Thyroid gland (tissue), 4 donors: ENCODE data around the gene APOO. TPM values are rescaled to one million over a fixed set of nuclear protein-coding genes. Genes with fewer than 3 reads are reported as not detected.

ENCODE experiments used
- DNase-seq, 2 donors: peaks; one replicate each; pipeline ENCODE4 v3.0.0-alpha.2; 2019
- H3K27ac ChIP-seq, 3 donors: fragments of 200-600 bp; sonication (generic); 1 replicate in 2 of 3; 2 replicates in 1 of 3; pipeline ENCODE4 v1.5.1; 2016 to 2019; ENCODE audit warnings: mild to moderate bottlenecking in 1 of 3, moderate library complexity in 1 of 3
- H3K27me3 ChIP-seq: fragments of 200-600 bp; sonication (generic); one replicate; pipeline ENCODE4 v1.5.1; 2019
- H3K36me3 ChIP-seq, 2 donors: fragments of 200-600 bp; sonication (generic); one replicate each; pipeline ENCODE4 v1.5.1; 2016 to 2019
- H3K4me1 ChIP-seq, 2 donors: fragments of 200-600 bp; sonication (generic); one replicate each; pipeline ENCODE4 v1.5.1; 2017 to 2019
- H3K4me3 ChIP-seq, 3 donors: fragments of 200-600 bp; sonication (generic); replicated peaks in 1 of 3; 1 replicate in 2 of 3; 2 replicates in 1 of 3; pipeline ENCODE4 v1.5.1; 2016; ENCODE audit warnings: mild to moderate bottlenecking in 1 of 3
- H3K9me3 ChIP-seq: fragments of 200-600 bp; sonication (generic); one replicate; pipeline ENCODE4 v1.5.1; 2017
- POLR2A ChIP-seq, 2 donors: fragments of 450-650 bp; IDR thresholded peaks; one replicate each; pipeline ENCODE4 v1.6.1; 2017; ENCODE audit warnings: antibody characterized with exemption in 2 of 2, mild to moderate bottlenecking in 2 of 2, moderate library complexity in 1 of 2
- WGBS, 2 donors: methylation state at CpG; one replicate each; pipeline ENCODE4 v1.1.5; 2017; 5-methylcytosine and 5-hydroxymethylcytosine counted together
- intact Hi-C: fragments of 100-400 bp; cut with DNase I; formaldehyde crosslinking; loops from one replicate; pipeline ENCODE4 v1.15.1; 2023
- total RNA-seq, 4 donors: library from RNA; depleted of rRNA; stranded (reverse); fragments of >200 nt; gene quantifications; one replicate each; pipeline ENCODE4 v1.2.3, GENCODE V29; 2016
- TF ChIP-seq, protein P1 (sequence below), 6 experiments: fragments of 200-600 bp in 3 of 6; fragments of 450-650 bp in 3 of 6; sonication (generic) in 3 of 6; IDR thresholded peaks; one replicate each; pipeline ENCODE4 v1.5.1; 2016 to 2019; ENCODE audit warnings: antibody characterized with exemption in 6 of 6, mild to moderate bottlenecking in 2 of 6, inconsistent platforms in 1 of 6, moderate library complexity in 1 of 6

APOO gene
- total RNA-seq, 4 donors from 2014 or later: 12.6 to 34.8 (median 22.5) TPM

DNA sequence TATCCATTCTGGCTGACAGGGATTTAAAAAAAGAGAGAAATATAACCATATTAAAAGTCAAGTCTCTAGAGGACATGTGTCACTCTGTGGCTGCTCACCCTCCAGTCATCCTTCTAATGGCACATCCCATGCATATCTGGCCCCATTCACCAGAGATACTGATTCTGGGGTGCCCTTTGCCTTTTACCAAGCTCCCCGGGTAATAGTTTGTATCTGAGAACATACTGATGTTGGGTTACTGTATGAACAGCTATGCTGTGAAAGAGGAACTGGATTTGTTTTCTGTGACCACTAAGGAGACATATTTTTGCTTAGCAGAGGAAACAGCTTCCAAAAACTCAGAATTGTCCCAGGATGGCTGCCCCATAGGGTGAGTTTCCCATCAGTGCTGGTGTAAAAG lies 68.8 kb downstream of the APOO start:
- Histone ChIP-seq H3K4me3 (no peak overlapping the region), H3K27ac (peak overlapping the region in 1 of 3 donors; percentile 63), H3K36me3 (no peaks in the 10 kb centered on the region), H3K9me3 (no peaks in the 10 kb centered on the region), H3K27me3 (no peaks in the 10 kb centered on the region), H3K4me1 (peaks cover 0 to 6% of the 10 kb centered on the region in 2 donors)
- TF ChIP-seq, protein P1, sequence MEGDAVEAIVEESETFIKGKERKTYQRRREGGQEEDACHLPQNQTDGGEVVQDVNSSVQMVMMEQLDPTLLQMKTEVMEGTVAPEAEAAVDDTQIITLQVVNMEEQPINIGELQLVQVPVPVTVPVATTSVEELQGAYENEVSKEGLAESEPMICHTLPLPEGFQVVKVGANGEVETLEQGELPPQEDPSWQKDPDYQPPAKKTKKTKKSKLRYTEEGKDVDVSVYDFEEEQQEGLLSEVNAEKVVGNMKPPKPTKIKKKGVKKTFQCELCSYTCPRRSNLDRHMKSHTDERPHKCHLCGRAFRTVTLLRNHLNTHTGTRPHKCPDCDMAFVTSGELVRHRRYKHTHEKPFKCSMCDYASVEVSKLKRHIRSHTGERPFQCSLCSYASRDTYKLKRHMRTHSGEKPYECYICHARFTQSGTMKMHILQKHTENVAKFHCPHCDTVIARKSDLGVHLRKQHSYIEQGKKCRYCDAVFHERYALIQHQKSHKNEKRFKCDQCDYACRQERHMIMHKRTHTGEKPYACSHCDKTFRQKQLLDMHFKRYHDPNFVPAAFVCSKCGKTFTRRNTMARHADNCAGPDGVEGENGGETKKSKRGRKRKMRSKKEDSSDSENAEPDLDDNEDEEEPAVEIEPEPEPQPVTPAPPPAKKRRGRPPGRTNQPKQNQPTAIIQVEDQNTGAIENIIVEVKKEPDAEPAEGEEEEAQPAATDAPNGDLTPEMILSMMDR (IDR thresholded peaks at IDR 0.05): no peak
- TF ChIP-seq POLR2A (IDR thresholded peaks at IDR 0.05): no peak
- DNase-seq: no peak
- 78 to 83% methylated on average over 1 of the region's 1 CpG for WGBS, 2 donors
- intact Hi-C loops: no loop called here

DNA sequence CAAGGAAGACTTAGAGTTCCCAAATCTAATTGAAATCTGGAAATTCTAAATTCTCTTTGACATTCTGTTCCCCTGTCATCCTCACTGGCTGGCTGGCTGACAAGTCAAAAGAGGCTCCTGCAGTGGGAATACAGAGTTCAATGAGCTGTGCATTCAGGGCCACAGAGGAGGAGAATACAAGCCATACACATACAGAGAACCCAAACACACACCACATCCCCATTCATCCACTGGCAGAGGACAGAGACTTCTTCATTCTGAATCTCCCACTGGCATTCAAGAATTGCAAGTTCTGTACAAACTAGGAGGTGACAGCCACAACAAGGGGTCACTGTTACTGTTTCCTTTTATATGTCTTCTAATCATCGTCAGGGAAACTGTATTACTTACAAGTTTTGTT lies 75.0 kb downstream of the APOO start:
- no peaks in the 10 kb centered on the region for H3K4me1 ChIP-seq
- no peaks in the 10 kb centered on the region for H3K9me3 ChIP-seq
- H3K27me3 ChIP-seq: no peaks in the 10 kb centered on the region
- H3K27ac ChIP-seq: no peak overlapping the region
- TF ChIP-seq POLR2A (IDR thresholded peaks at IDR 0.05): no peak
- TF ChIP-seq, protein P1 (IDR thresholded peaks at IDR 0.05): no peak
- DNase-seq: peak; percentile 35
- H3K4me3 ChIP-seq: no peak overlapping the region
- intact Hi-C loops: no loop called here
- no peaks in the 10 kb centered on the region for H3K36me3 ChIP-seq
- WGBS, 2 donors: 72 to 93% methylated on average over 1 of the region's 1 CpG

DNA sequence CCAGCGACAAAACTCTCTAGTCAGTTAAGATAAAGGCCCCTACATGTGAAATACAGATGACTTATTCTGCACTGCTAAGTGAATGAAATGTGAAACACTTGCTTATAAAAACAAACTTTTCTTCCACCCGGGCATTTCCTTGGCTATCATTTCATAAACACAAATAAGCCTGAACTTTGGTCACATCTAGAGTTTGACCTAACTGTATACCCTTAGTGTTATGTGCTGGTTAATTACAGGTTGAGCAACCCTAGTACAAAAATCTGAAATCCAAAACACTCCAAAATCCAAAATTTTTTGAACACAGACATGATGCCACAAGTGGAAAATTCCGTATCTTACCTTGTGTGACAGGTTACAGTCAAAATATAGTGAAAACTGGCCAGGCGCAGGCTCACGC lies 78.9 kb downstream of the APOO start:
- no peaks in the 10 kb centered on the region for H3K9me3 ChIP-seq
- H3K36me3 ChIP-seq: no peaks in the 10 kb centered on the region
- H3K4me3 ChIP-seq: no peak overlapping the region
- TF ChIP-seq, protein P1 (IDR thresholded peaks at IDR 0.05): no peak
- no peak for TF ChIP-seq POLR2A (IDR thresholded peaks at IDR 0.05)
- DNase-seq: no peak
- intact Hi-C loops: no loop called here
- no peaks in the 10 kb centered on the region for H3K27me3 ChIP-seq
- 75 to 83% methylated on average over 4 to 5 of the region's 5 CpGs for WGBS, 2 donors
- peak overlapping the region in 1 of 3 donors; percentile 36 for H3K27ac ChIP-seq
- no peaks in the 10 kb centered on the region for H3K4me1 ChIP-seq

DNA sequence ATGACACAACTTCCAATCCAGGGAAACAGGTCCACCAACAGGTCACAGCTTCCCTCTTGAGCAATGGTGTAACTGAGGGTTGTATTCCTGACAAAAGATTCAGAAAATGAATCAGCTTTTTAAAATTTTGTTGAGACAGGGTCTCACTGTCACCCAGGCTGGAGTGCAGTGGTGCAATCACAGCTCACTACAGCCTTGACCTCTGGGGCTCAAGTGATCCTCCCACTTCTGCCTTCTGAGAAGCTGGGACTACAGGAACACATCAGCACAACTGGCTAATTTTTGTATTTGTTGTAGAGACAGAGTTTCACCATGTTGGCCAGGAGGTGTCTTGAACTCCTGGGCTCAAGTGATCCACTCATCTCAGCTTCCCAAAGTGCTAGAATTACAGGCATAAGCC lies 81.1 kb downstream of the APOO start:
- no peak overlapping the region for H3K27ac ChIP-seq
- H3K4me3 ChIP-seq: no peak overlapping the region
- no peak for TF ChIP-seq POLR2A (IDR thresholded peaks at IDR 0.05)
- TF ChIP-seq, protein P1 (IDR thresholded peaks at IDR 0.05): no peak
- no peaks in the 10 kb centered on the region for H3K36me3 ChIP-seq
- DNase-seq: no peak
- H3K27me3 ChIP-seq: no peaks in the 10 kb centered on the region
- no peaks in the 10 kb centered on the region for H3K9me3 ChIP-seq
- intact Hi-C loops: no loop called here
- no peaks in the 10 kb centered on the region for H3K4me1 ChIP-seq

DNA sequence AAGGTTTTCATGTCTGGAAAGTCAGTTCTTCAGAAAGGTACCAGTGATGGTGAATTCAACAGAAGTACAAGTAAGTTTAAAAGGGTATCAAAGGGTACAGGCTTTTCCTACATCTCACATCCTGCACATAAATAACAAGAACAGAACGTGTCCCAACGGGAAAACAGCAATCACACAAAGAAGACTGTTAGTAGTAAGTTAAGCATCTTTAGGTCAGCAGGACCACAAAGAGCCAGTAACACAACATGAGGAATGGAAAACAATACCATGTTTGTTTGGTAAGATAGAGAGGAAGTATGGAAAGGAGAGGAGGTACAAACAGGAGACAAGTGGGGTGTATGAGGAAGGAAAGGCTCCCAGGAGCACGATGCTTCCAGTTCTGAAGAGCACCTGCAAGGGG lies 81.5 kb downstream of the APOO start:
- TF ChIP-seq, protein P1 (IDR thresholded peaks at IDR 0.05): no peak
- TF ChIP-seq POLR2A (IDR thresholded peaks at IDR 0.05): no peak
- no peak overlapping the region for H3K4me3 ChIP-seq
- H3K27me3 ChIP-seq: no peaks in the 10 kb centered on the region
- no peaks in the 10 kb centered on the region for H3K36me3 ChIP-seq
- no peaks in the 10 kb centered on the region for H3K4me1 ChIP-seq
- intact Hi-C loops: no loop called here
- WGBS, 2 donors: 73 to 74% methylated on average over 3 of the region's 3 CpGs
- no peak for DNase-seq
- H3K27ac ChIP-seq: no peak overlapping the region
- H3K9me3 ChIP-seq: no peaks in the 10 kb centered on the region
